WTC11 (cell line): ENCODE measurements around the gene DNAH1.
A peak's percentile ranks its signal among the peaks of the same experiment; 100 is the strongest.

Experiments
- ATF2 ChIP-seq: sonication (generic); formaldehyde crosslinking; IDR thresholded peaks from 2 replicates; pipeline ENCODE4 v1.8.1; 2022; ENCODE audit warnings: low read depth, missing genetic modification reagents, borderline replicate concordance
- CTCF ChIP-seq: fragments of 200-600 bp; IDR thresholded peaks from 2 replicates; pipeline ENCODE4 v1.8.0; 2022; ENCODE audit warnings: antibody characterized with exemption
- MAX ChIP-seq: sonication (generic); formaldehyde crosslinking; IDR thresholded peaks from 2 replicates; pipeline ENCODE4 v1.8.0; 2022; ENCODE audit warnings: mild to moderate bottlenecking, missing genetic modification reagents
- ZMAT4 ChIP-seq: fragments of 250-450 bp; sonication (Bioruptor Pico); IDR thresholded peaks from 2 replicates; pipeline ENCODE4 v1.9.0; 2021; ENCODE audit warnings: mild to moderate bottlenecking

GRCh38 chr3:52278510-52279069 is 37.5 kb upstream of the DNAH1 start, which contains the start of gene WDR82:
- TF ChIP-seq ZMAT4 (CRISPR knock-in tag) (no peak), MAX (CRISPR knock-in tag) (peak; percentile 68; the same call in 1 of the 2 replicates), ATF2 (CRISPR knock-in tag) (no peak), CTCF (0 out of 2 replicates have a peak, but pooled peaks have one; percentile 32)
